MM.1S (cell line): ENCODE data around the gene LCE3A.

ENCODE experiments used
- EZH2 ChIP-seq: fragments of 300-600 bp; sonication (generic); optimal IDR thresholded peaks from 2 replicates; pipeline ENCODE3; 2017; ENCODE audit warnings: low read depth, mild to moderate bottlenecking, antibody characterized with exemption, low read length, mixed read lengths
- EZH2phosphoT487 ChIP-seq: fragments of 300-600 bp; sonication (generic); IDR thresholded peaks from 2 replicates; pipeline ENCODE4 v1.6.1; 2018; ENCODE audit warnings: antibody characterized with exemption, low read length
- TF ChIP-seq, protein P1 (sequence below): fragments of 300-600 bp; sonication (generic); IDR thresholded peaks from 2 replicates; pipeline ENCODE4 v1.5.1; 2016; ENCODE audit warnings: antibody characterized with exemption, low read length, mixed read lengths

- TF ChIP-seq, protein P1, sequence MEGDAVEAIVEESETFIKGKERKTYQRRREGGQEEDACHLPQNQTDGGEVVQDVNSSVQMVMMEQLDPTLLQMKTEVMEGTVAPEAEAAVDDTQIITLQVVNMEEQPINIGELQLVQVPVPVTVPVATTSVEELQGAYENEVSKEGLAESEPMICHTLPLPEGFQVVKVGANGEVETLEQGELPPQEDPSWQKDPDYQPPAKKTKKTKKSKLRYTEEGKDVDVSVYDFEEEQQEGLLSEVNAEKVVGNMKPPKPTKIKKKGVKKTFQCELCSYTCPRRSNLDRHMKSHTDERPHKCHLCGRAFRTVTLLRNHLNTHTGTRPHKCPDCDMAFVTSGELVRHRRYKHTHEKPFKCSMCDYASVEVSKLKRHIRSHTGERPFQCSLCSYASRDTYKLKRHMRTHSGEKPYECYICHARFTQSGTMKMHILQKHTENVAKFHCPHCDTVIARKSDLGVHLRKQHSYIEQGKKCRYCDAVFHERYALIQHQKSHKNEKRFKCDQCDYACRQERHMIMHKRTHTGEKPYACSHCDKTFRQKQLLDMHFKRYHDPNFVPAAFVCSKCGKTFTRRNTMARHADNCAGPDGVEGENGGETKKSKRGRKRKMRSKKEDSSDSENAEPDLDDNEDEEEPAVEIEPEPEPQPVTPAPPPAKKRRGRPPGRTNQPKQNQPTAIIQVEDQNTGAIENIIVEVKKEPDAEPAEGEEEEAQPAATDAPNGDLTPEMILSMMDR = no peak
- TF ChIP-seq EZH2phosphoT487 (no peak), EZH2 (no peak)
Measured at GRCh38 chr1:152621993-152622392, 910 bp downstream of the LCE3A start.
